HG03095 (cell line): ENCODE measurements around the gene NLRP3.

ENCODE experiments used
- ATAC-seq: cut with Tn5 transposase; IDR thresholded peaks from one replicate; pipeline ENCODE4 v1.9.1; 2021; ENCODE audit warnings: moderate library complexity; ENCODE audit not compliant: unreplicated experiment

Gene NLRP3

DNA sequence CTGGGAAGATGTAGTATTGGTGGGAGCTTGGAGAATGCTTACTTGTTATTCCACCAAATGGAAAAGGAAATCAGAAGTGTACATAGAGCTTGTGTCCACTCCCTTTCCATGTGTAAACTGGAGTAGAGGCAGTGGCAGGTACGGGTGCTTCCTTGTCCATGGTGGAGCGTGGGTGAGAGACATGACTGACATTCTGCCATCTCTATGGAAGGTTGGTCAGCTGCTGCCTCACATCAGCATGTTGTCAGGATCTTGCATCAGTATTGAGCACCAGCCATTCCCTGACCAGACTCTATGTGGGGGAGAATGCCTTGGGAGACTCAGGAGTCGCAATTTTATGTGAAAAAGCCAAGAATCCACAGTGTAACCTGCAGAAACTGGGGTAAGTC lies 19.8 kb downstream of the NLRP3 start:
- ATAC-seq = no peak

DNA sequence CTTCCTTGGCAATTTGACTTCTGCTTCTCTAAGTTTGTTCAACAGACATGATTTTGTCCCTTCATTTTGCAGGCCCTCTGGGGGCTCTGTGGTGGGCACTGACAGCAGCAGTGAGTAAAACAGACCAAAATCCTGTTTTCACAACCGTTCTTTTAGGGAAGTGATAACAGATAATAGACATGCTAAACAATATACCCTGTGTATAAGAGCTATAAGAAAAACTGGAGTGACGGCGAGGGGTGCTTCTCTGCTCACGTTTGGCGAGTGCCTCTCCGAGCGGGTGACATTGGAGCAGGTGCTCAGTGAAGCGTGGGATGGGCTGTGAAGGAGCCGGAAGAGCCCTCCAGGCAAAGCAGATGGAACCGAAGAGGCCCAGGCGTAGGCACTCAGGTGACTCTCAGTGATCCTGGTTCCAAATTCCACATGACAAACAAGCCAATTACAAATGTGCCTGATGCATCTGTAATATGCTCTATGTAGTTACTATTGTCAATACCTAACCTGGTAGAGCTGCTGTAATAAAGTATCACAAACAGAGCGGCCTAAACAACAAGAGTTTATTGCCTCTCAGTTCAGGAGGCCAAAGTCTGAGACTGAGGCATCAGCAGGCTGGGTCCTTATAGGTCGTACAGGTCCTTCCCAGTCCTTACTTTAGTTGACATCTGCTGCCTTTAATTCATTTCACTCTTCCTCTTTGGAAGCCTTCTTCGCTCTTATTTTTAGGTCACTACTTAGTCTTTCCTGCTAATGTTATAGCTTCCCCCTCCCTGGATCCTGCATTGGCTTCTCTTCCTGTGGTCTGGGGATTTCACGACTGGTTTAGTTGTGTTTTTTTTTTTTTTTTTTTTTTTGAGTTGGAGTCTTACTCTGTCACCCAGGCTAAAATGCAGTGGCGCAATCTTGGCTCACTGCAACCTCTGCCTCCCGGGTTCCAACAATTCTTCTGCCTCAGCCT lies 21.9 kb downstream of the NLRP3 start:
- ATAC-seq = no peak

DNA sequence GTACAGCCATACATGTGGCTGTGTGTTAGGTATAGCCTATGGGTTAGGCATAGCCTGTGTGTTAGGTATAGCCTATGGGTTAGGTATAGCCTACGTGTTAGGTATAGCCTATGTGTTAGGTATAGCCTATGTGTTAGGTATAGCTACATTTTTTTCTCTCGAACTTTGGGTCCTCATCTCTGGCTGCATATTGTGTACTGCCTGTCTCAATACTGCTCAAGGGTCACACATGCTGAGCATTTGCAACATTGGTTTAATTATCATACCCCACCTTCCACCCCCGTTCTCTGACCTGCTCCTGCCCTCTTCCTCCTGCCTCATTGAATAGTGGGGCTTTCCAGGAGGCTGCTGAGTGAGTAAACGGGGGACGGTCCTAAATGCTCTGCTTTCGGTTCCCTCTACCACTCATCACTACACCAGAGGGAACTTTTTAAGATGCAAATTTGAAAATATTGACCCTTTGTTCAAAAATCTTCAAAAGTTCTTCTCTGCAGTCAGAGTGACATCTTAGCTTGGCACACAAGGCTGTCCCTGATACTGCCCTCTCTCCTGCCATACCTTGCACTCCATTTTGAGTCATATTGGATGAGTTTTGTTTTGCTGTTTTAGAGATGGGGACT lies 24.1 kb downstream of the NLRP3 start:
- peak; percentile 98 for ATAC-seq

DNA sequence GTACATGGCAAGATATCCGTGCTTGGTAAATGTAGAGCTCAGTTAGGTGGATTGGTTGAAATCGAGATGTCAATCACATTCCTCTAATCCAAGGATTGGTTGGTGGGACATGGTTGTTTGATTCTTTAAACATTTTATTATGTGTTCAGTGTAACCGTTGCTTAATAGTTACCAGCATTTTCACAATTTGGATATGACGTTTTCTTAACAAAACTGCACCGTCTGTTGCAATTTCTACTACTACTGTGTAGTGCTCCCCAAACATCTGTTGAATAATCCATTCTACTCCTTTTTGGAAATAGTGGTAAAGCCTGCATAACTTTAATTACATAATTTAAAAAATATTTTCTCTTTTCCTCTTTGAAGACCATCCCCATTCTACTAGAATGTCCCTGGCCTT lies 25.6 kb downstream of the NLRP3 start:
- no peak for ATAC-seq

DNA sequence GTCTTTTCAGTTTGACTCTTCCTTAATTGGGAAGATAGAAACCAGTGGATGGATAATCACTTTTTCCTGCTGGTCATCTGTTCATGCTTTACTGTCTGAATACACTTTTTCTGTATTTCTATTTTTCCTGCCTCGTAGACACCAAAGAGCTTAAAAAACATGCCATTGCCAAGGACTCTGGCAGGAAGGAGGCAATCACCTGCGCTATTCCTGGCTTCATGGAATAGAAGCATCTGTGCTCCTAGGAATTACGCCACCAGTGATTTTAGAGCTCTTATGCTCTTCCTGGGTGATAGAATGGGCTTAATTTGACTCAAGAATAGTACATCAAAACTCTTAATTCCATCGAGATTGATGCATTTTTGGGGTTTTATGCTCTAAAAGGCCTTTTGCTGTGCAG lies 26.2 kb downstream of the NLRP3 start:
- ATAC-seq = no peak

DNA sequence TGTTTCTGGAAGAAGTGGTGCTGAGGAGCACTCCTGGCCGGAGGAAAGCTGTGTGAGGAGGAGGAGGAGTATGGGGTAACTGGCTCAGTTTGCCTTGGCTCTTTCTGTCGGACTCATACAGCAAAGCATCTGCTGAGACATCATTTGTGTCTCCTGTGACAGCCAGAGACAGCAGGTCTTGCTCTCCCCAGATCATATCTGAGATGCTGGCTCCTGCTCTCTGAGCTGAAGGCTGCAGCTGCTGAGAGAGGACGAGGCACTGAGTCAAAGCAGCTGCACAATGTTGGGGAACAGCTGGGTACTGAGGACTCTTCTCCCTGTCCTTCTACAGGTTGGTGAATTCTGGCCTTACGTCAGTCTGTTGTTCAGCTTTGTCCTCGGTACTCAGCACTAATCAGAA lies 27.7 kb downstream of the NLRP3 start:
- no peak for ATAC-seq

DNA sequence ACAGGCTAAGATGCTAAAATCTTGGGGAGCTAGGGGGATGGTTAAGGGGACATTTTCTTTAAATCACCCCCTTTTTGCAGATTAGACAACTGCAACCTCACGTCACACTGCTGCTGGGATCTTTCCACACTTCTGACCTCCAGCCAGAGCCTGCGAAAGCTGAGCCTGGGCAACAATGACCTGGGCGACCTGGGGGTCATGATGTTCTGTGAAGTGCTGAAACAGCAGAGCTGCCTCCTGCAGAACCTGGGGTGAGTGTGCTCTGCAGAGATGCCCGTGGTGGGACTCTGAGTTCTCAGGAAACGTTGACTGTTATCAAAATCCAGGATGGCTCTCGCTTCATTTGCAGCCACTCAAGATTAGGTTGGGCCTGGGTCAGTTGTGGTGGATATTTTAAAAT lies 28.6 kb downstream of the NLRP3 start:
- no peak for ATAC-seq

DNA sequence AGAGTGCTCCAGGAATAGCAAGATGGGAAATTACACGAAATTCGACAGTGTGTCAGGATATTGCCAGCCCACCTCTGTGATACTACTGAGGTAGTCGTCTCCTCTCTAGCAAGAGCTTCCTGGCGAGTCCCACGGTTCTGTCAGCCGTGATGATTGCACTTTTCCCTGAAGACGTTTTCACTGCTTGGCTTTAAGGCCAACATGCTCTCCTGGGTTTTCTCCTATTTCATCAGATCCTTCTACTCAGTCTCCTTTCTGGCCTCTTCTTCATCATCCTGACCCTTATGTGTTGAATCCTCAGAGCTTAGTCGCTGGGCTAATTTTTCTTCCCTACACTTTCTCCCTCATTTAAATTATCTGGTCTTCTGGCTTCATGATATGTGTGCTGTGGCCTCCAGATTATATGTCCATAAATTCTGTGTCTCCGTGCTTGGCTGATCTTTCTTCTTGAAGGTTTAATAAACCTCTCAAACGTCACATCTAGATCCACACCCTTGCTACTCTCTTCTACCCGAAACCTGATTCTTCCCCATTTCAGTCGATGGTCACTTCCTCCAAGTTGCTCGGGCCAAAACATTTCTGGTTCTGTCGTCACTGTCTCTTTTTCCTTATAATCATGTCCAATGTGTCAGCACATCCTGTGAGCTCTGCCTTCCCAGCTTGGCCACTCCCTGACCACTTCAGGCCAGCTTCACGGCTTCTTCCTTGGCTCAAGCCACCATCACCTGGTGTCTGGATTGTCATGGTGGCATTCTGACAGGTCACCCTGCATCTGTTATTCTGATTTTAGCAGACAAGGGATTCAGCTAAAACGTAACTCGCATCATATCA lies 29.8 kb downstream of the NLRP3 start:
- no peak for ATAC-seq

DNA sequence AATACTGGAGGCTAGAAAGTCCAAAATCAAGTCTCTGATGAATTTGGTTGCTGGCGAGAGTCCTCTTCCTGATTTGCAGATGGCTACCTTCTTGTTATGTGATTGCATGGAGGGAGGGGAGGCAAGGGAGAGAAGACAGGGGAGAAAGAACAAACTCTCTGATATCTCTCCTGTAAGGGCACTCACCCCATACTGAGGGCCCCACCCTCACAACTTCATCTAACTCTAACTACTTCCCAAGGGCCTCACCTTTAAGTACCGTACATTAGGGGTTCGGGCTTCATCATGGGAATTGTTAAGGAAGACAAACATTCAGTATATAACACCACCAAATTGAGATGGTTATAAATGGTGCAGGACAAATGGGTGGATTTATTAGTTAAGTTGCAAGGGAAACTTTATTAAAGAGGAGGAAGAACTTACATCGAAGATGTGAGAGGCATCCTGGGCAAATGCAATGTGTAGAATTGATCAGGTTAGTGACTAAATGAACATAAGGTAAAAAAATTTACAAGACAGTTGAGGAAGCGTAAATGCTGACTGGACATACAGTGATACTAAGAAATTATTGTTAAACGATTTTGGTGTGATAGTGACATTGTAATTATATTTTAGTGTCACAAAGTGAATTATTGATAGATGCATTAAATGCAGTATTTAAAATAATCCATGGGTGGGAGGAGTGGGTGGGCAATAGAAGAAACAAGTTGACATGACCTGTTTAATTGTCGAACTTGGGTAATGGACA lies 31.4 kb downstream of the NLRP3 start:
- no peak for ATAC-seq

DNA sequence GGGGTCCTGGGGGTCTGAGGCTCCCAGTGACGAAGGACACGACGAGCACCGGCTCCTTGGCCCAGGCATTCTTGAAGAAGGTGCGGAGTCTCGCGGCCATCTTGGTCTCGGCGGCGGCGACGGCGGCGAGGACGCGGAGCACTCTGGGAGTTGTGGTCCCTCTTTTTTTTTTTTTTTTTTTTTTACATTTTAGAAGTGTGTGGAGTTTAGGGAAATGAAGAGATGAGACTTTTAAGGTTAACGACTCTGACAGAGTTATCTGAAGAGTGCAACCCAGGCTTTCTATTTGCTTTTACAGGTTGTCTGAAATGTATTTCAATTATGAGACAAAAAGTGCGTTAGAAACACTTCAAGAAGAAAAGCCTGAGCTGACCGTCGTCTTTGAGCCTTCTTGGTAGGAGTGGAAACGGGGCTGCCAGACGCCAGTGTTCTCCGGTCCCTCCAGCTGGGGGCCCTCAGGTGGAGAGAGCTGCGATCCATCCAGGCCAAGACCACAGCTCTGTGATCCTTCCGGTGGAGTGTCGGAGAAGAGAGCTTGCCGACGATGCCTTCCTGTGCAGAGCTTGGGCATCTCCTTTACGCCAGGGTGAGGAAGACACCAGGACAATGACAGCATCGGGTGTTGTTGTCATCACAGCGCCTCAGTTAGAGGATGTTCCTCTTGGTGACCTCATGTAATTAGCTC lies 32.3 kb downstream of the NLRP3 start:
- no peak for ATAC-seq

DNA sequence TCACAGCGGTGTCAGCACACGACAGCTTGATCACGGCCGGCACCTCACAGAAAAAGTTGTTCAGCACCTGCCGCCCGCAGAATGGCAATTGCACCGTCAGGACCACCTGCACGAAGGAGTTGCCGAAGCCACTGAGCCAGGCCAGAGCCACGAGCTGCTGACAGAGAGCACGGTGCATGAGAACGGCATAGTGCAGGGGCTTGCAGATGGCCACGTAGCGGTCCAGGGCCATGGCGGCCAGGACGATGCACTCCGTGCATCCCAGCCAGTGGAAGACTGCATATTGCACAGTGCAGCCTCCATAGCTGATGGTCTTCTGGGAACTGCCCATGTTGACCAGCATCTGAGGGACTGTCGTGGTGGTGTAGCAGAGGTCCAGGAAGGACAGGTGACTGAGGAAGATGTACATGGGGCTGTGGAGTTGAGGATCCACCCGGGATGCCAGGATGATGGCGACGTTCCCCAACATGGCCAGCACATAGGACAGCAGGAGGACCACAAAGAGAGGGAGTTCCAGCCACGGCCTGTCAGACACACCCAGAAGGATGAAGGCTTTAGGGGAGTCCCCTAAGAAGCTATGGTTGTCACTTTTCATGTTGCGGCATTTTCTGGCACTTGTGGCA lies 35.5 kb downstream of the NLRP3 start:
- ATAC-seq = no peak

DNA sequence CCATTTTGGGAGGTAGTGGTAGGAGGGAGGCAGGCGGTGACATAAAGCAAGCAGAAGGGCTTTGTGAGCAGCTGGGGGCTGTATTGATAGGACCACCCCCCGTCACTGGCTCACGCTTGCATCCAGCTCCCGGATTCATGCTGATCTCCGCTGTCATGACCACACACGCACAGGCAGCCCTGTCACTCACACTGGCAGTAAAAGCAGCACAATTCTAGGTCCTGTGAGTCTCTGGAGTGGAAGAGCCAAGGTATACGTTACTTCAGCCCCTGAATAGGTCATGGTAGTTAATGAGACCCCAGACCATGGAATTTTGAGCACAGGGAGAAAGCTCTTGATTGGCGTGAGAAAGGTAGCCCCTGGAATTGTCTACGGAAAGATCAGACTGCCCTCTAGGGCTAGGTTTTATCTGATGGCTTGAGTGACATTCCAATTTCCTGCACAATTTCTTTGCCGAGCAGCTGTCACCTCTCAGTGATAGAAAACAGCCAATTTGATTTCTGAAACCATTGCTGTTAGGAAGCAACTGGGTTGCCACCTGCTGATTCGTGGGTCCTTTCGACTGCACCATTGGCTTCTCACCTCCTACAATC lies 36.6 kb downstream of the NLRP3 start:
- ATAC-seq = no peak

DNA sequence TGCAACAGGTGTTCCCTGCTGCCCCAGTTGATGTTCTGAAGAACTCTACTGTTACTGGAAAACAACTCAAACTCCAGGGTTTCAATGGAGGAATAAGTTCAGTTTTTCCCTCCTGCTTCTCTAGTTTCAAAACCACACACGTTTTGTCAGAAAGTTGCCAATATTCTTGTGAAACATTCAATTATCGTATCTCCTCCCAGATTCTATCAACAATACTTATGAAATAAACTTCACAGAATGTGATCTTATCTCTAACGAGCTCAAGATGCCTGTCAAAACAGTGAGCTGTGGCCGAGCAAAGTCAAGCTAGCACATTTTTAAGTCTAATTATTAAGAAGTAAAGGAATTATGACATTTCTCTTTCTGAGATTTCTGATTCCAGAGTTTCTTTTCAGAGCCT lies 37.3 kb downstream of the NLRP3 start:
- no peak for ATAC-seq

DNA sequence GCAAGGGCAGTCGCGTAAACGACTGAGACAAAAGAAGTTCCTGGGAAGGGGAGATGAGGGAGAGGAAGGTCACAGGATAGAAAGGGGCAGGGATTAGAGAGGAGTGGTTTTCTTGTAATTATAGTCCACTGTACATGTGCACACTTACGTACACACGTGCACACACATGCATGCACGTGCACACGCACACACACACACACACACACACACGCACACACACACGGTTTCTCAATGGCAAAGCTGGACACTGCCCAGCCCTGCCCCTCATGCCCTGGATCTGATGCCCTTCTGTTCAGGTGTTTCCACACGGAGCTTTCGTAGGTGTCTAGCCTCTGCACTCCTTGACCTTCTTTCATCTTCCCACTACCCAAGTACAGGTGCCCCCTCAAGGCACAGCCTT lies 38.0 kb downstream of the NLRP3 start:
- ATAC-seq = no peak

DNA sequence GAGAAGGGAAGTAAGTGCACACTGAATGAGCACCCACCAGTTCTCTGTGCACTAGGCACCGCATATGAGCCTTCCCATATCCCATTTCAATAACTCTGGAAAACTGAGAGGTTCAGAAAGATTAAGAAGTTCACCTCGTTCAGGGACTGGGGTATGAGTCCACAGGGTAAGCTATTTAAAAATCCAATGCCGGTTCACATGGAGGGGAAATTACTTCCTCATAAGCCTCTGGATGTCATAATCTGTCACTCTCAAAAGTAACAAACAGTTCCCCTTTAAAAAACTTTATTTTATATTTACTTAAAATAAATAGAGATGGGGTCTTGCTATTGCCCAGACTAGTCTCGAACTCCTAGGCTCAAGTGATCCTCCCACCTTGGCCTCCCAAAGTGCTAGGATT lies 40.0 kb downstream of the NLRP3 start:
- no peak for ATAC-seq

DNA sequence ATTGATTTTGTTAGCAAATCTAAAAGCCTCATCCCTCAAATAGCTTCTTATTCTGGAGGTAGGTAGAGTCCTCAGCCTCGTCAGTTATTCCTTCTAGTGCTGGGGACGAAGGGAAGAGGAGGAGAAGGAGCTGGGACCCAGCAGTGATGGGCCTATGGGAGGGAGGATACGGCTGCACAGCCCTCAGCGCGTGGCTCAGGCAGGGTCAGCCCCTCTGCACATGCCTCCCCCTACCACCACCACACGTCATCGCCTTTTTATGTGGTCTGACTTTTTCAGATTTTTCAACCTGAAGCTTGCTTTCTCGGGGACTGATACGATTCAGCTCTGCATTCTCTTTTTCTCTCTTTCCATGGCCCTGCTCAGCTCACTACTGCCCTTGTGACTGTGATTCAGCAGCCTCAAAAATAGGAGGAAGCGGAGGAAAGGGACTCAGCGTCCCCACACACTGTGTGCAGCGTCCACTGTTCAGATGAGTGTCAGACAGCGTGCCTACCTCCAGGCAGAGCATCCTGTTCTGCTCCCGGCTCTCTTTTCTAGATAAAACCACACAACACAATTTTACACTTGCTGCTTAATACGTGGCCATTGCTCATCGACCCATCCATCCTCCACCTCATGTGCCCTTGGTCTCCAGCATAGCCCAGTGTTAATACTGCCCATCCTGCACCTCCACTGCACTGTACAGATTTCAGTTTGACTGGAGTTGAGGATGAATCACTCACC lies 41.1 kb downstream of the NLRP3 start:
- no peak for ATAC-seq

DNA sequence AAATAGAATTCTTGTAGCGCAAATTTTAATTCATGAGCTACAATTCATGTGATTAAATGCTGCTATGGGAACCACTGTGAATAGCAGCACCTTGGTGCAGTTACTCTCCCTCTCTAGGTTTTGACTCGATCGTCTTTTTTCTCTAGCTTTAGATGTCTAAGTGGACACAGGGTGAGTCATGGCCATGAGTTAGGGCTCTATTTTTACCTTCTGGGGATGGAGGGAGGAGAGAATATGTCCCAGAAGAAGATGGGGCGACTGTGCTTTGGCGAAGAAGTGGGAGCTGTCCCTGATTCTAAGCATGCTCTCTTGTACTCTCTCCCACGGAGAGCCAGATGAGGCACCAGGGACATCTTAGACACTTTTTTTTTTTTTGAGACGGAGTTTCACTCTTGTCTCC lies 43.5 kb downstream of the NLRP3 start:
- ATAC-seq = no peak

DNA sequence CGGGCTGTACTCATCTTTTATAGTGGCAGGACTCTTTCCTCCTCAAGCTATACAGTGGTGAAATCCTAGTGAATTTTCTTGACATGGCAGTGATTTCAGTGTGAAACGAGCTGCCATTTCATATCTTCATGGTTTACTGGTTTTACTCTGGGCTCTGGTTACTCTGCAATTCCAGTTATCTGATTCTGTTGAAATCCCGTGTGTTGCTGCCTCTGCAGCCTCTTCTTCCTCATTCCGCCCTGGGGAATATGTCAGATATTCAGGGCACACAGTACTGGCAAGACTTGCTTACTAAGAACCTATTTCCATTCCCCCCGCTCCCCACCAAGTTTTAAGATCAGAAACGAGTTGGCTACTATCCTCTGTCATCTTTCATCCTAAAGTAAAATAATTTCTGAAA lies 49.8 kb downstream of the NLRP3 start:
- ATAC-seq = no peak

DNA sequence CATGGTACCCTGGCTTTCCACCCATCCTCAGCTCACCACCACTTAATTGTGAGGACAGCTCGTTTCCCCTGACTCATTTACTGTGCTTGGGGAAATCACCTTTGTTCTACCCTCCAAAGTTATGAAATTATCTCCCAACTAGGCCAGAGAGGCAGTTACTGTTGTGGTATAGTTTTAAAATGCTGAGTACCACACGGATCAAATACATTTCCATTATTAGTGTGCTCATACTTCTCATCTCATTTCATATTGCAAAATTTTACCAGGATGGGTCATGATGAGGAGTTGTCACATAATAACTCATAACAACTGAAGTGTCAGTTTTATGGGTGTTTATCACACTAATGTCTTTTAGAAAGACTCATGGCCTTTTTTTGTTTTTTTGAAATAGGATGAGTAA lies 51.2 kb downstream of the NLRP3 start:
- ATAC-seq = no peak
